Epithelial cell of esophagus (primary cell): ENCODE data around the gene CENPP.

Experiments
- DNase-seq: peaks from one replicate; pipeline ENCODE4 v3.0.0; 2010; ENCODE audit warnings: low read depth
- H3K4me3 ChIP-seq: 2 replicates; pipeline ENCODE4 v1.5.1; 2011; ENCODE audit warnings: mild to moderate bottlenecking, low read length, control low read depth
- TF ChIP-seq, protein P1 (sequence below): IDR thresholded peaks from 2 replicates; pipeline ENCODE4 v1.5.1; 2011; ENCODE audit warnings: low read depth, mild to moderate bottlenecking, low read length, control low read depth, inconsistent platforms; ENCODE audit not compliant: insufficient read depth; ENCODE audit errors: missing control alignments

CENPP gene

DNA sequence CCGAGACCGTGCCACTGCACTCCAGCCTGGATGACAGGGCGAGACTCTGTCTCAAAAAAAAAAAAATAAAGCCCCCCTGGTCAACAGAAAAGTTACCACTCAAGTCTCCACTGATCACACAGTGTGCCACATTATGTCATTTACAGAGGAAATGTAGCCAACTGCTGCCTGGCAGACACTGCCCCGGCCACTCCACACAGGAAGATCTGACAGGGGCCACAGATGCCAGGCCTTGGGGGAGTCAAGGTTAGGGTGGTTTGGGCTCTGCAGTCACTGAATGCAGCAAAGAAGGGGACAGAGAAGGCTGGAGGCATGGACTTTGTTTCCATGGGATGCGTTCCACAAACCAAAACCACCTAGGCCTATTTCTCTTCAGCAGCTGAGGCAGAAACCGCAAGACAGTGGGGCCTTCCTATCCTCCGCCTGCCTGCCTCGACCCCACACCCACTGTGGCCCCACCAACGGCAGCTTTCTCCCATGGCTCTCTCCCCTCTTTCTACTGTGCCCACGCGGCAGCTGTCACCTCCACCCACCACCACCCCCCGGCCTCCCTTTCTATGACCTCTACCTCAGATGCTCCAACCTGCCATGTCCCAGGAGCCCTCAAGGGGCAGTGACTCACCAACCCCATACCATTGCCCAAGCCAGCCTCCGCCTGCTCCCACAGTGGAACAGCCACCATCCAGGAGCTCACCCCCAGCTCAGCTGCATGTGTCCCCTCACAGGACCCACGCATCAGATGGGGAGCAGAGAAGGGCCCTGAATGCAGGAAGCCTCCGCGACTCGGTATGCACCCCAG is 331.7 kb downstream of the CENPP start:
- TF ChIP-seq, protein P1, sequence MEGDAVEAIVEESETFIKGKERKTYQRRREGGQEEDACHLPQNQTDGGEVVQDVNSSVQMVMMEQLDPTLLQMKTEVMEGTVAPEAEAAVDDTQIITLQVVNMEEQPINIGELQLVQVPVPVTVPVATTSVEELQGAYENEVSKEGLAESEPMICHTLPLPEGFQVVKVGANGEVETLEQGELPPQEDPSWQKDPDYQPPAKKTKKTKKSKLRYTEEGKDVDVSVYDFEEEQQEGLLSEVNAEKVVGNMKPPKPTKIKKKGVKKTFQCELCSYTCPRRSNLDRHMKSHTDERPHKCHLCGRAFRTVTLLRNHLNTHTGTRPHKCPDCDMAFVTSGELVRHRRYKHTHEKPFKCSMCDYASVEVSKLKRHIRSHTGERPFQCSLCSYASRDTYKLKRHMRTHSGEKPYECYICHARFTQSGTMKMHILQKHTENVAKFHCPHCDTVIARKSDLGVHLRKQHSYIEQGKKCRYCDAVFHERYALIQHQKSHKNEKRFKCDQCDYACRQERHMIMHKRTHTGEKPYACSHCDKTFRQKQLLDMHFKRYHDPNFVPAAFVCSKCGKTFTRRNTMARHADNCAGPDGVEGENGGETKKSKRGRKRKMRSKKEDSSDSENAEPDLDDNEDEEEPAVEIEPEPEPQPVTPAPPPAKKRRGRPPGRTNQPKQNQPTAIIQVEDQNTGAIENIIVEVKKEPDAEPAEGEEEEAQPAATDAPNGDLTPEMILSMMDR, result no peak

DNA sequence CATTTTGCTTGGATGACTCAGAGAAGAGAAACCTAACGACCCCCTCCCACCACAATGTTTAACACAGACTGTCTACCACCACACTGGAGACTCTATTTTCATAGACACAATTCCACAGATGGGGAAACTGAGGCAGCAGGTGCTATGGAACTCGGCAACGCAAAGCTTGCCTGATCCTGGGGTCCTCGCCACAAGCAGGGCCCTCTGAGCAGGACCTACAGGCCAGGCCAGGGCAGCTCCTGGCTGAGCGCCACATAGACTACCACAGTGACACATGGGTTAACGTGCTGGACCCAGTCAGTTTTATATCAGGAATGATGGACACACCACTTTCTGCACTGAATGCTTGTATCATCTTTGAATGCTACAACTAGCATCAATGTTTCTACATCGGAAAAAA is 332.4 kb downstream of the CENPP start:
- H3K4me3 ChIP-seq, result no peak overlapping the region
- TF ChIP-seq, protein P1, result no peak
- no peak for DNase-seq

More for the DNA sequence above, 331.7 kb downstream of the CENPP start:
- no peak overlapping the region for H3K4me3 ChIP-seq
- DNase-seq, result no peak

DNA sequence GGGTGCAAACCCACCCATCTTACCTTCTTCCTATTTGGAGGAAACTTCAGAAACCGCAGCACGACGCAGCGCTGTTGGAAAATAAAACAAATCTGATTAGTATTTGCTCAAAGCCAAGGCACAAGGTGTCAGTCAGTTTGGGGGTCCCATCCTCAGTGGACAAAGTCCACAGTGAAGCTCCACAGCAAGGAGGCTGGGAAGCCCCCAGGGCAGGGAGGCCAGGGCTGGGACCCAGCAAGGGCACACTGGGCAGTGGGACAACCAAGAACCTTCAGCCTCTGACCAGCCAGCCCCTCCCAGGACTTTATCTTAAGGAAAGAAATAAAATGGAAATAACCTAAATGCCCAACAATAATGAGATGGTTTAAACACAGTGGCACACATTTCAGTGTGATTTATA is 332.9 kb downstream of the CENPP start:
- DNase-seq, result no peak
- TF ChIP-seq, protein P1, result no peak
- no peak overlapping the region for H3K4me3 ChIP-seq

DNA sequence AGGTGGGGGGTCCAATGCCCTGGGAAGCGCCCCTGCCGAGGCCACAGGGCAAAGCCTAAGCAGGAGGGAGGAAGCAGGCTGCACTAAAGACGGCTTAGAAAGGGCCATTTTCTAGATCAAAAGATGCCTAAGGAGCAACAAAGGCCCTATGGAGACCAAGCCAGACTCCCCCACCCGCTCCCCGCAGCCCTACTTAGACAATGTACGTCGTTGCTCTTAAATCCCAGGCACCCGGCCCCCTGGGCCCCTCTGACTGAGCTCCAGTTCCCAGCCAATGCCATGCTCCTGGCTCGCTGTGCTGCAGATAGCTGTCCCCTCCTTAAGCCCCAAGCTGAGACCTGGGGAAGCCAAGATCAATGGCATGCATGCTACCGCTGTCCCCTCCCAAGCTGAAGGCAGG is 333.8 kb downstream of the CENPP start:
- DNase-seq, result no peak
- TF ChIP-seq, protein P1, result no peak
- no peak overlapping the region for H3K4me3 ChIP-seq

DNA sequence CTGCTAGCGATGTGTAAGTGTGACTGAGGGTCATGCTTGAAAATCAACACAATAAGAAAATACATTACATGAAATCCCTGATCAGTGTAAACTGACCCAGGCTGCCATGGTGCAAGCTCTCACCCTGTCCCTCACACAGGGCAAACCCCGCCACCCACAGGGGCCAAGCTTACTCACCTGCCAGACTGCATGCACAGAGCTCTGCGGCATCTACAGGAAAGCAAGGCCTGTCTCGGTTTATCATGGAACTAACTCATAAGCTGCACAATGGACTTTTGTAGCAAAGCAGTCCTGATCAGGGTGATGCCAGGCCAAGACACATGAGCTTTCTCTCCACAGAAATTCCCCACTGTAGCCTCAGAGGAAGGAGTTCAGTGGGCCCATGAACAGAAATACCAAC is 334.5 kb downstream of the CENPP start:
- H3K4me3 ChIP-seq, result no peak overlapping the region
- TF ChIP-seq, protein P1, result no peak
- no peak for DNase-seq

DNA sequence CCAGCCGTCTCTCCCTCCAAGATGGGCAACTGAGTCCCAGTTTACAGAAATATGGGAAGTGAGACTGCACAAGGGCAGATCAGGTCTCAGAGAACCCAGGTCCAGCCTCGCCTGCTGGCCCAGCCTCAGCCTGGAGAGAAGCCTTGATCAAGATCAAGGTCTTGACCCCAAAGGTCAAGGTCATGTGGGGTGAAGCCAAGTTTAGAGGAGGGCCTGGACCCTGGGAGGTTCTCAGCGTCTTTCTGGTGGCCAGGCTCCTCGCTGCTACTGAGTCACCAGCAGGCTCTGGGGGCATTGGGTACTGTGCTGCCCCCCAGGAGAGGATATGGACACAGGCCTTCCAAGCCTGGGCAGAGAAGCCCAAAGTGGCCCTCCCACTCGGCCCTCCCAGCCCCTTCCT is 335.4 kb downstream of the CENPP start:
- no peak overlapping the region for H3K4me3 ChIP-seq
- no peak for DNase-seq
- TF ChIP-seq, protein P1, result no peak

DNA sequence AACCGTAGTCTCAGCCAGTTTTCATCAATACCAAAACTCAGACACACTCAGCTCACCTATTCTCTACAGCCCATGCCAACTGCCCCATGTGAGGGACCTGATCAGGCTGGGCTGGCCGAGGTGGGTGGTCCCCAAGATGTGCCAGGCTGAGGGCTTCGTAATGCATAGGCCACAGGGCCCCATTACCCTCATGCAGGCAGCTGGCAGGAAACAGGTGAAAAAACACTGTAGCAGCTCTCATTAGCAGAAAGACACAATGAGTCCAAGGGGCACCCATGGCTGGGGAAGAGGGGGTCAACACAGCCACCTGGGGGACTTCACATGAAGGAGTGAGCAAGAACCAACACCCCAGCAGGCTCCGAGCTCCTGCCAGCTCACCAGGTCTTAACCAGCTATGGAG is 336.0 kb downstream of the CENPP start:
- DNase-seq, result no peak
- no peak overlapping the region for H3K4me3 ChIP-seq
- TF ChIP-seq, protein P1, result no peak
